K562 (cell line): ENCODE data around the gene PBRM1. TPM values are rescaled to one million over a fixed set of nuclear protein-coding genes. Genes with fewer than 3 reads are reported as not detected.

Source experiments
- ATF1 ChIP-seq, 2 experiments: fragments of 450-650 bp in 1 of 2; IDR thresholded peaks; 2 replicates each; pipeline ENCODE4 v1.6.1; 2016; ENCODE audit warnings: missing compliant biosample characterization in 1 of 2, missing genetic modification characterization in 1 of 2
- BACH1 ChIP-seq: fragments of 200-800 bp; sonication (Bioruptor generic); IDR thresholded peaks from 2 replicates; pipeline ENCODE4 v1.6.1; 2016; ENCODE audit warnings: missing genetic modification characterization, missing compliant biosample characterization
- CREB3L1 ChIP-seq: fragments of 450-650 bp; IDR thresholded peaks from 2 replicates; pipeline ENCODE4 v1.6.1; 2014; ENCODE audit warnings: low read depth, mild to moderate bottlenecking, moderate library complexity, borderline replicate concordance
- DEAF1 ChIP-seq: fragments of 450-650 bp; formaldehyde crosslinking; IDR thresholded peaks from 2 replicates; pipeline ENCODE4 v1.4.0; 2020; ENCODE audit warnings: mild to moderate bottlenecking, moderate library complexity
- FOSL1 ChIP-seq: fragments of 200-800 bp; sonication (Bioruptor generic); conservative IDR thresholded peaks from 2 replicates; pipeline ENCODE4 v1.6.1; 2016; ENCODE audit warnings: missing genetic modification characterization, missing compliant biosample characterization
- HIVEP1 ChIP-seq: fragments of 250-450 bp; sonication (Bioruptor Pico); IDR thresholded peaks from 2 replicates; pipeline ENCODE4 v1.4.0; 2020; ENCODE audit warnings: mild to moderate bottlenecking
- ILF3 ChIP-seq: fragments of 450-650 bp; IDR thresholded peaks from 2 replicates; pipeline ENCODE4 v1.6.1; 2018; ENCODE audit warnings: antibody characterized with exemption, mild to moderate bottlenecking, moderate library complexity, borderline replicate concordance
- KDM5B ChIP-seq: fragments of 200-600 bp; sonication (generic); IDR thresholded peaks from 2 replicates; pipeline ENCODE4 v1.6.1; 2012; ENCODE audit warnings: low read depth, mild to moderate bottlenecking, moderate library complexity, low read length, control low read depth, inconsistent platforms; ENCODE audit not compliant: insufficient replicate concordance
- MAX ChIP-seq: sonication (generic); formaldehyde crosslinking; IDR thresholded peaks from 2 replicates; pipeline ENCODE4 v1.9.0; 2022; ENCODE audit warnings: mild to moderate bottlenecking, missing genetic modification reagents
- MCM3 ChIP-seq: fragments of 450-650 bp; IDR thresholded peaks from 2 replicates; pipeline ENCODE4 v1.6.1; 2016
- NFRKB ChIP-seq: fragments of 450-650 bp; IDR thresholded peaks from 2 replicates; pipeline ENCODE4 v1.6.1; 2016; ENCODE audit warnings: low read depth
- NONO ChIP-seq, 2 experiments: fragments of 200-400 bp in 1 of 2; fragments of 450-650 bp in 1 of 2; formaldehyde crosslinking in 1 of 2; IDR thresholded peaks; 2 replicates each; pipeline ENCODE4 v1.6.1; 2017; ENCODE audit warnings: low read depth in 2 of 2, mild to moderate bottlenecking in 2 of 2, moderate library complexity in 2 of 2, low read length in 1 of 2
- PCBP1 ChIP-seq: fragments of 200-400 bp; formaldehyde crosslinking; IDR thresholded peaks from 2 replicates; pipeline ENCODE4 v1.6.1; 2018; ENCODE audit warnings: mild to moderate bottlenecking, low read depth, low read length; ENCODE audit not compliant: poor library complexity, severe bottlenecking
- POLR3G ChIP-seq: IDR thresholded peaks from 2 replicates; pipeline ENCODE4 v1.6.1; 2011; ENCODE audit not compliant: insufficient read length, insufficient replicate concordance; ENCODE audit errors: extremely low read depth
- PTRF ChIP-seq: fragments of 450-650 bp; IDR thresholded peaks from 2 replicates; pipeline ENCODE4 v1.6.1; 2016; ENCODE audit warnings: mild to moderate bottlenecking, missing genetic modification characterization, missing compliant biosample characterization
- RB1 ChIP-seq: fragments of 450-650 bp; IDR thresholded peaks from 2 replicates; pipeline ENCODE4 v1.6.1; 2017; ENCODE audit warnings: low read depth, mild to moderate bottlenecking
- RFX5 ChIP-seq: IDR thresholded peaks from 2 replicates; pipeline ENCODE4 v1.6.1; 2011; ENCODE audit warnings: low read depth, mild to moderate bottlenecking, improper control_type of control experiment, low read length
- SIN3A ChIP-seq, 2 experiments: fragments of 150-350 bp in 1 of 2; IDR thresholded peaks; 2 replicates each; pipeline ENCODE4 v1.6.1; 2011 to 2016; ENCODE audit warnings: borderline replicate concordance in 2 of 2, low read depth in 2 of 2, low read length in 2 of 2, mild to moderate bottlenecking in 2 of 2, moderate library complexity in 2 of 2; ENCODE audit not compliant: control insufficient read depth in 1 of 2
- SRSF9 ChIP-seq: fragments of 200-400 bp; formaldehyde crosslinking; IDR thresholded peaks from 2 replicates; pipeline ENCODE4 v1.6.1; 2017; ENCODE audit warnings: low read depth, low read length, borderline replicate concordance
- TAL1 ChIP-seq: fragments of 450-650 bp; IDR thresholded peaks from 2 replicates; pipeline ENCODE4 v1.6.1; 2016; ENCODE audit warnings: mild to moderate bottlenecking
- ZNF232 ChIP-seq: sonication (generic); formaldehyde crosslinking; IDR thresholded peaks from 2 replicates; pipeline ENCODE4 v1.8.0; 2022; ENCODE audit warnings: mild to moderate bottlenecking, missing genetic modification reagents
- ZNF717 ChIP-seq: fragments of 250-450 bp; sonication (Bioruptor Pico); IDR thresholded peaks from 2 replicates; pipeline ENCODE4 v1.5.0; 2021
- polyA plus RNA-seq, 8 experiments: library from polyadenylated mRNA; depleted of rRNA in 4 of 8; stranded (reverse) in 5 of 8; unstranded in 3 of 8; fragments of >200 nt; fragmentation: Nextera tagmentation in 2 of 8; fragmentation: Illumina TruSeq in 1 of 8; extraction: Ambion mirVana in 2 of 8; extraction: Trizol in 1 of 8; gene quantifications; 2 replicates each; pipeline versions ENCODE4 v1.2.1 to v1.2.3, GENCODE V29; 2011 to 2014; ENCODE audit warnings: inconsistent platforms in 1 of 8, missing spikeins in 1 of 8
- total RNA-seq, 7 experiments: library from RNA; depleted of rRNA in 6 of 7; stranded (reverse); fragments of >200 nt in 6 of 7; fragmentation: Illumina TruSeq in 2 of 7; extraction: Trizol in 2 of 7; gene quantifications; 2 replicates each; pipeline versions ENCODE4 v1.2.1 to v1.2.3, GENCODE V29; 2011 to 2021; ENCODE audit warnings: low replicate concordance in 1 of 7
- TF ChIP-seq, protein P1 (sequence below): fragments of 450-650 bp; IDR thresholded peaks from 2 replicates; pipeline ENCODE4 v1.6.1; 2018; ENCODE audit not compliant: partially characterized antibody

Gene PBRM1
- total and polyA plus RNA-seq, 9 of the 15 experiments (the other 6 are each of a cell fraction or from before 2014, with no cell fraction given): 3.9 to 31.8 (median 19.0) TPM

GRCh38 chr3:52532517-52532837, 153.2 kb downstream of the PBRM1 start (continued):
- no peak for TF ChIP-seq PTRF
- TF ChIP-seq ILF3: no peak
- TF ChIP-seq ZNF232: no peak
- no peak for TF ChIP-seq MAX (CRISPR knock-in tag)
- TF ChIP-seq NONO (IDR thresholded peaks at IDR 0.05; ENCODE audit: low read depth in 2 of 2, low read length in 1 of 2): peak in 1 of 2 experiments; percentile 44; a peak in 1 of 4 replicates
- no peak for TF ChIP-seq DEAF1 (CRISPR knock-in tag)
- TF ChIP-seq NFRKB: no peak
- TF ChIP-seq RB1: no peak
- no peak for TF ChIP-seq BACH1 (tag)
- peak; percentile 83; the same call in 1 of the 2 replicates for TF ChIP-seq CREB3L1
- TF ChIP-seq, protein P1, sequence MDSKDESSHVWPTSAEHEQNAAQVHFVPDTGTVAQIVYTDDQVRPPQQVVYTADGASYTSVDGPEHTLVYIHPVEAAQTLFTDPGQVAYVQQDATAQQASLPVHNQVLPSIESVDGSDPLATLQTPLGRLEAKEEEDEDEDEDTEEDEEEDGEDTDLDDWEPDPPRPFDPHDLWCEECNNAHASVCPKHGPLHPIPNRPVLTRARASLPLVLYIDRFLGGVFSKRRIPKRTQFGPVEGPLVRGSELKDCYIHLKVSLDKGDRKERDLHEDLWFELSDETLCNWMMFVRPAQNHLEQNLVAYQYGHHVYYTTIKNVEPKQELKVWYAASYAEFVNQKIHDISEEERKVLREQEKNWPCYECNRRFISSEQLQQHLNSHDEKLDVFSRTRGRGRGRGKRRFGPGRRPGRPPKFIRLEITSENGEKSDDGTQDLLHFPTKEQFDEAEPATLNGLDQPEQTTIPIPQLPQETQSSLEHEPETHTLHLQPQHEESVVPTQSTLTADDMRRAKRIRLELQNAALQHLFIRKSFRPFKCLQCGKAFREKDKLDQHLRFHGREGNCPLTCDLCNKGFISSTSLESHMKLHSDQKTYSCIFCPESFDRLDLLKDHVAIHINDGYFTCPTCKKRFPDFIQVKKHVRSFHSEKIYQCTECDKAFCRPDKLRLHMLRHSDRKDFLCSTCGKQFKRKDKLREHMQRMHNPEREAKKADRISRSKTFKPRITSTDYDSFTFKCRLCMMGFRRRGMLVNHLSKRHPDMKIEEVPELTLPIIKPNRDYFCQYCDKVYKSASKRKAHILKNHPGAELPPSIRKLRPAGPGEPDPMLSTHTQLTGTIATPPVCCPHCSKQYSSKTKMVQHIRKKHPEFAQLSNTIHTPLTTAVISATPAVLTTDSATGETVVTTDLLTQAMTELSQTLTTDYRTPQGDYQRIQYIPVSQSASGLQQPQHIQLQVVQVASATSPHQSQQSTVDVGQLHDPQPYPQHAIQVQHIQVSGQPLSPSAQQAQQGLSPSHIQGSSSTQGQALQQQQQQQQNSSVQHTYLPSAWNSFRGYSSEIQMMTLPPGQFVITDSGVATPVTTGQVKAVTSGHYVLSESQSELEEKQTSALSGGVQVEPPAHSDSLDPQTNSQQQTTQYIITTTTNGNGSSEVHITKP: peak; percentile 94
- no peak for TF ChIP-seq SRSF9
- no peak for TF ChIP-seq ZNF717 (CRISPR knock-in tag)
- no peak for TF ChIP-seq ATF1 (CRISPR knock-in tag; IDR thresholded peaks at IDR 0.05)
- TF ChIP-seq ATF1 (tag; IDR thresholded peaks at IDR 0.05): peak; percentile 70
- no peak for TF ChIP-seq SIN3A (IDR thresholded peaks at IDR 0.05; ENCODE audit: borderline replicate concordance in 2 of 2, control insufficient read depth in 1 of 2, low read depth in 2 of 2, low read length in 2 of 2)
- peak; percentile 45; the same call in 1 of the 2 replicates for TF ChIP-seq FOSL1 (tag)
- TF ChIP-seq MCM3: no peak
- peak; percentile 55 for TF ChIP-seq KDM5B
- TF ChIP-seq TAL1: peak; percentile 56; the same call in 1 of the 2 replicates
- TF ChIP-seq POLR3G: no peak
- TF ChIP-seq RFX5: no peak
- no peak for TF ChIP-seq PCBP1
- no peak for TF ChIP-seq HIVEP1
